Neural cell (in vitro differentiated cells): ENCODE measurements around the gene EGR4. TPM values are rescaled to one million over a fixed set of nuclear protein-coding genes. Genes with fewer than 3 reads are reported as not detected.

Source experiments
- H2AFZ ChIP-seq: fragments of 200-600, 300-800 bp; sonication (generic), shearing (Covaris generic); 2 replicates; pipeline ENCODE4 v1.6.0; 2014; ENCODE audit warnings: low read depth, mild to moderate bottlenecking, antibody characterized with exemption, low read length, moderate library complexity
- H3F3A ChIP-seq: fragments of 200-600 bp; shearing (Covaris generic); 2 replicates; pipeline ENCODE4 v1.6.1; 2016; ENCODE audit warnings: mild to moderate bottlenecking, moderate library complexity, mixed read lengths, antibody characterized with exemption, low read length; ENCODE audit not compliant: insufficient read depth, poor library complexity, severe bottlenecking
- H3K27ac ChIP-seq: fragments of 200-600, 300-800 bp; sonication (generic), shearing (Covaris generic); 2 replicates; pipeline ENCODE4 v1.5.1; 2014; ENCODE audit warnings: mild to moderate bottlenecking, low read length, moderate library complexity
- H3K27me3 ChIP-seq: fragments of 300-800, 200-600 bp; sonication (generic), shearing (Covaris generic); 2 replicates; pipeline ENCODE4 v1.6.0; 2014; ENCODE audit warnings: mild to moderate bottlenecking, low read depth, low read length, moderate library complexity; ENCODE audit not compliant: insufficient read depth
- H3K36me3 ChIP-seq: fragments of 300-800, 200-600 bp; sonication (generic), shearing (Covaris generic); 2 replicates; pipeline ENCODE4 v1.5.1; 2014; ENCODE audit warnings: mild to moderate bottlenecking, antibody characterized with exemption, low read length, moderate library complexity; ENCODE audit not compliant: insufficient read depth
- H3K4me2 ChIP-seq: fragments of 300-800, 200-600 bp; sonication (generic), shearing (Covaris generic); 2 replicates; pipeline ENCODE4 v1.6.0; 2014; ENCODE audit warnings: mild to moderate bottlenecking, low read length
- H3K4me3 ChIP-seq: fragments of 300-800, 200-600 bp; sonication (generic), shearing (Covaris generic); 2 replicates; pipeline ENCODE4 v1.5.1; 2014; ENCODE audit warnings: mild to moderate bottlenecking, low read length, moderate library complexity
- H3K79me2 ChIP-seq: fragments of 200-600 bp; shearing (Covaris generic); replicated peaks from 2 replicates; pipeline ENCODE4 v1.6.0; 2014; ENCODE audit warnings: mild to moderate bottlenecking, low read length, moderate library complexity; ENCODE audit not compliant: insufficient read depth
- H3K9ac ChIP-seq: fragments of 300-800, 200-600 bp; sonication (generic), shearing (Covaris generic); 2 replicates; pipeline ENCODE4 v1.6.1; 2016; ENCODE audit warnings: mild to moderate bottlenecking, low read length, mixed read lengths
- H3K9me2 ChIP-seq: fragments of 200-600 bp; shearing (Covaris generic); 2 replicates; pipeline ENCODE4 v1.6.1; 2016; ENCODE audit warnings: mild to moderate bottlenecking, low read length, mixed read lengths; ENCODE audit not compliant: insufficient read depth
- H3K9me3 ChIP-seq: fragments of 200-600, 300-800 bp; sonication (generic), shearing (Covaris generic); 2 replicates; pipeline ENCODE4 v1.6.1; 2016; ENCODE audit warnings: mild to moderate bottlenecking, mixed run types, low read length, moderate library complexity, mixed read lengths
- H4K20me1 ChIP-seq: fragments of 200-600 bp; shearing (Covaris generic); 2 replicates; pipeline ENCODE4 v1.6.1; 2016; ENCODE audit warnings: mild to moderate bottlenecking, mixed run types; ENCODE audit not compliant: insufficient read depth
- EP300 ChIP-seq: fragments of 450-650 bp; conservative IDR thresholded peaks from 2 replicates; pipeline ENCODE4 v1.6.1; 2014; ENCODE audit warnings: antibody characterized with exemption, mild to moderate bottlenecking, moderate library complexity; ENCODE audit not compliant: poor library complexity, severe bottlenecking
- EZH2 ChIP-seq: fragments of 200-600, 300-800 bp; shearing (Covaris generic), sonication (generic); IDR thresholded peaks from 2 replicates; pipeline ENCODE4 v1.6.1; 2014; ENCODE audit warnings: antibody characterized with exemption, low read length, borderline replicate concordance, mild to moderate bottlenecking; ENCODE audit not compliant: insufficient read depth, poor library complexity, severe bottlenecking
- MXI1 ChIP-seq: fragments of 450-650 bp; conservative IDR thresholded peaks from 2 replicates; pipeline ENCODE4 v1.6.1; 2014; ENCODE audit warnings: antibody characterized with exemption, mild to moderate bottlenecking; ENCODE audit not compliant: poor library complexity, severe bottlenecking
- POLR2AphosphoS5 ChIP-seq: IDR thresholded peaks from 2 replicates; pipeline ENCODE4 v1.6.1; 2012
- RAD21 ChIP-seq: fragments of 450-650 bp; conservative IDR thresholded peaks from 2 replicates; pipeline ENCODE4 v1.6.1; 2014; ENCODE audit warnings: antibody characterized with exemption, mild to moderate bottlenecking, moderate library complexity
- SMC3 ChIP-seq: fragments of 450-650 bp; conservative IDR thresholded peaks from 2 replicates; pipeline ENCODE4 v1.6.1; 2014; ENCODE audit warnings: antibody characterized with exemption, mild to moderate bottlenecking, moderate library complexity; ENCODE audit not compliant: poor library complexity
- TAF1 ChIP-seq: IDR thresholded peaks from 2 replicates; pipeline ENCODE4 v1.6.1; 2012; ENCODE audit warnings: low read depth
- polyA plus RNA-seq: library from polyadenylated mRNA; depleted of rRNA; stranded (reverse); fragments of >200 nt; gene quantifications from 2 replicates; pipeline ENCODE4 v1.2.3, GENCODE V29; 2014
- TF ChIP-seq, protein P1 (sequence below): IDR thresholded peaks from 2 replicates; pipeline ENCODE4 v1.6.1; 2012; ENCODE audit warnings: borderline replicate concordance
- TF ChIP-seq, protein P2 (sequence below): fragments of 450-650 bp; IDR thresholded peaks from 2 replicates; pipeline ENCODE4 v1.5.1; 2014; ENCODE audit warnings: antibody characterized with exemption, mild to moderate bottlenecking, moderate library complexity; ENCODE audit not compliant: poor library complexity, severe bottlenecking

The EGR4 gene
- polyA plus RNA-seq, 1 donor from 2014 or later = not detected

DNA sequence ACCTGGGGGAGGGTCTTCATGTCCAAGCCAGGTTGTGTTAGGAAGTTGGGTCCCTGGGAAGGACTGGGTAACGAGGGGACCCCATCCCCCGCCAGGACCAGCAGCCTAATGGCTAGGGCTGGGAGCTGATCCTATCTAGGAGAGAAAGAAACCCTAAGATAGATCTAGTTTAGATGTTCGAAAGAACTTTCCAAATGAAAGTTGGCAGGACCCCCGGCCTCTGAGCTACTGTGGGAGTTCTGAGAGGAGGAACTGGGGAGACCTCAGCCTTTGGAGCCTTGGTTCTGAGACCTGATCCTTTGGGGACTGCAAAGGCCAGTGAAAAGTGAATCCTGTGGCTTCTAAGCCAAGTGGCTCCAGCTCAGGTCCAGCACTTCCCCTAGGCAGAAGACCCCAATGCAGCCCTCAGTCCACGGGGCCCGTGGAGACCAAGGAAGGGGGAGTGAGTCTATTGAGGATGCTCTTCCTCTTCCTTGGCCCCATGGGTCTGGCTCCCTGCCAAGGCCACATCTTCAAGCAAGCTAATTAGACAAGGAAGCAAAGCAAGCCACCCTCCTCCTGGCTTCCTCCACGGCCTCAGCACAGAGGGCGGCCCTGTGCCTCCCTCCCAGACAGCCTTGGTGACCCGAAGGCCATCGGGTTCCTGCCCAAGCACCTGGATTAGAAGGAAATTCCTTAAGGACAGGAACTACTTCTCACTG is 35.8 kb downstream of the EGR4 start:
- Histone ChIP-seq H3F3A (no peaks in the 10 kb centered on the region), H3K9me2 (no peaks in the 10 kb centered on the region), H3K9ac (no peak overlapping the region), H3K4me3 (no peak overlapping the region), H3K79me2 (no peaks in the 10 kb centered on the region), H3K27ac (no peak overlapping the region), H4K20me1 (no peaks in the 10 kb centered on the region), H3K36me3 (peaks cover 7% of the 10 kb centered on the region), H3K27me3 (no peaks in the 10 kb centered on the region), H3K4me2 (no peak overlapping the region), H3K9me3 (no peaks in the 10 kb centered on the region), H2AFZ (no peak overlapping the region)
- TF ChIP-seq, protein P1, sequence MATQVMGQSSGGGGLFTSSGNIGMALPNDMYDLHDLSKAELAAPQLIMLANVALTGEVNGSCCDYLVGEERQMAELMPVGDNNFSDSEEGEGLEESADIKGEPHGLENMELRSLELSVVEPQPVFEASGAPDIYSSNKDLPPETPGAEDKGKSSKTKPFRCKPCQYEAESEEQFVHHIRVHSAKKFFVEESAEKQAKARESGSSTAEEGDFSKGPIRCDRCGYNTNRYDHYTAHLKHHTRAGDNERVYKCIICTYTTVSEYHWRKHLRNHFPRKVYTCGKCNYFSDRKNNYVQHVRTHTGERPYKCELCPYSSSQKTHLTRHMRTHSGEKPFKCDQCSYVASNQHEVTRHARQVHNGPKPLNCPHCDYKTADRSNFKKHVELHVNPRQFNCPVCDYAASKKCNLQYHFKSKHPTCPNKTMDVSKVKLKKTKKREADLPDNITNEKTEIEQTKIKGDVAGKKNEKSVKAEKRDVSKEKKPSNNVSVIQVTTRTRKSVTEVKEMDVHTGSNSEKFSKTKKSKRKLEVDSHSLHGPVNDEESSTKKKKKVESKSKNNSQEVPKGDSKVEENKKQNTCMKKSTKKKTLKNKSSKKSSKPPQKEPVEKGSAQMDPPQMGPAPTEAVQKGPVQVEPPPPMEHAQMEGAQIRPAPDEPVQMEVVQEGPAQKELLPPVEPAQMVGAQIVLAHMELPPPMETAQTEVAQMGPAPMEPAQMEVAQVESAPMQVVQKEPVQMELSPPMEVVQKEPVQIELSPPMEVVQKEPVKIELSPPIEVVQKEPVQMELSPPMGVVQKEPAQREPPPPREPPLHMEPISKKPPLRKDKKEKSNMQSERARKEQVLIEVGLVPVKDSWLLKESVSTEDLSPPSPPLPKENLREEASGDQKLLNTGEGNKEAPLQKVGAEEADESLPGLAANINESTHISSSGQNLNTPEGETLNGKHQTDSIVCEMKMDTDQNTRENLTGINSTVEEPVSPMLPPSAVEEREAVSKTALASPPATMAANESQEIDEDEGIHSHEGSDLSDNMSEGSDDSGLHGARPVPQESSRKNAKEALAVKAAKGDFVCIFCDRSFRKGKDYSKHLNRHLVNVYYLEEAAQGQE = no peak
- TF ChIP-seq EP300 = no peak
- no peak for TF ChIP-seq SMC3
- TF ChIP-seq, protein P2, sequence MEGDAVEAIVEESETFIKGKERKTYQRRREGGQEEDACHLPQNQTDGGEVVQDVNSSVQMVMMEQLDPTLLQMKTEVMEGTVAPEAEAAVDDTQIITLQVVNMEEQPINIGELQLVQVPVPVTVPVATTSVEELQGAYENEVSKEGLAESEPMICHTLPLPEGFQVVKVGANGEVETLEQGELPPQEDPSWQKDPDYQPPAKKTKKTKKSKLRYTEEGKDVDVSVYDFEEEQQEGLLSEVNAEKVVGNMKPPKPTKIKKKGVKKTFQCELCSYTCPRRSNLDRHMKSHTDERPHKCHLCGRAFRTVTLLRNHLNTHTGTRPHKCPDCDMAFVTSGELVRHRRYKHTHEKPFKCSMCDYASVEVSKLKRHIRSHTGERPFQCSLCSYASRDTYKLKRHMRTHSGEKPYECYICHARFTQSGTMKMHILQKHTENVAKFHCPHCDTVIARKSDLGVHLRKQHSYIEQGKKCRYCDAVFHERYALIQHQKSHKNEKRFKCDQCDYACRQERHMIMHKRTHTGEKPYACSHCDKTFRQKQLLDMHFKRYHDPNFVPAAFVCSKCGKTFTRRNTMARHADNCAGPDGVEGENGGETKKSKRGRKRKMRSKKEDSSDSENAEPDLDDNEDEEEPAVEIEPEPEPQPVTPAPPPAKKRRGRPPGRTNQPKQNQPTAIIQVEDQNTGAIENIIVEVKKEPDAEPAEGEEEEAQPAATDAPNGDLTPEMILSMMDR = no peak
- TF ChIP-seq RAD21 = no peak
- no peak for TF ChIP-seq POLR2AphosphoS5
- no peak for TF ChIP-seq EZH2
- TF ChIP-seq MXI1 = no peak
- no peak for TF ChIP-seq TAF1

DNA sequence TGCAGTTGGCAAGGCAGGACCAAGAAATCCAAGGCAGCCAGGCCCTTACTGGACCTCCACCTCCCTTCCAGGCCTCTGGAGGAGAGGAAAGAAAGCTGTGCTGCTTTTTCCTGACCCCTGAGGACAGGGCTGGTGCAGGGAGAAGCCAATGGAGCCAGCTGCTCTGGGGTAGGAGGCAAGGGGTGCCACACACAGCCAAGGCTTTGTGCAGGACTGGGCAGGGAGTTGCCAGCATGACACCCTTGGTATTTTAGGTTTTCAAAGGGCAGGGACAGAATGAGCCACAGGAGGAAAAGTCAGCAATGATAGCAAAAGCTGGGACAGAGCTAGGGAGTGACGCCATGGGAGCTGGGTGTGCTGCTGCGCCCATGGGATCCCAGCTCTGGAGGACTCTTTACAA is 36.3 kb downstream of the EGR4 start:
- Histone ChIP-seq H4K20me1 (no peaks in the 10 kb centered on the region), H3K9me3 (no peaks in the 10 kb centered on the region), H3K36me3 (peaks cover 7% of the 10 kb centered on the region), H3K79me2 (no peaks in the 10 kb centered on the region), H2AFZ (no peak overlapping the region), H3K27me3 (no peaks in the 10 kb centered on the region), H3K4me3 (no peak overlapping the region), H3K4me2 (no peak overlapping the region), H3K27ac (no peak overlapping the region), H3K9me2 (no peaks in the 10 kb centered on the region), H3F3A (no peaks in the 10 kb centered on the region), H3K9ac (no peak overlapping the region)
- TF ChIP-seq EZH2 (no peak), MXI1 (no peak), EP300 (no peak), POLR2AphosphoS5 (no peak), RAD21 (no peak), SMC3 (no peak), TAF1 (no peak)
- TF ChIP-seq, protein P2 = no peak
- TF ChIP-seq, protein P1 = no peak
